HG03039 (cell line): ENCODE measurements around the gene MUC2.

ENCODE experiments used
- ATAC-seq: cut with Tn5 transposase; IDR thresholded peaks from one replicate; pipeline ENCODE4 v1.9.1; 2021; ENCODE audit warnings: mild to moderate bottlenecking, moderate library complexity; ENCODE audit not compliant: unreplicated experiment

Gene MUC2

DNA sequence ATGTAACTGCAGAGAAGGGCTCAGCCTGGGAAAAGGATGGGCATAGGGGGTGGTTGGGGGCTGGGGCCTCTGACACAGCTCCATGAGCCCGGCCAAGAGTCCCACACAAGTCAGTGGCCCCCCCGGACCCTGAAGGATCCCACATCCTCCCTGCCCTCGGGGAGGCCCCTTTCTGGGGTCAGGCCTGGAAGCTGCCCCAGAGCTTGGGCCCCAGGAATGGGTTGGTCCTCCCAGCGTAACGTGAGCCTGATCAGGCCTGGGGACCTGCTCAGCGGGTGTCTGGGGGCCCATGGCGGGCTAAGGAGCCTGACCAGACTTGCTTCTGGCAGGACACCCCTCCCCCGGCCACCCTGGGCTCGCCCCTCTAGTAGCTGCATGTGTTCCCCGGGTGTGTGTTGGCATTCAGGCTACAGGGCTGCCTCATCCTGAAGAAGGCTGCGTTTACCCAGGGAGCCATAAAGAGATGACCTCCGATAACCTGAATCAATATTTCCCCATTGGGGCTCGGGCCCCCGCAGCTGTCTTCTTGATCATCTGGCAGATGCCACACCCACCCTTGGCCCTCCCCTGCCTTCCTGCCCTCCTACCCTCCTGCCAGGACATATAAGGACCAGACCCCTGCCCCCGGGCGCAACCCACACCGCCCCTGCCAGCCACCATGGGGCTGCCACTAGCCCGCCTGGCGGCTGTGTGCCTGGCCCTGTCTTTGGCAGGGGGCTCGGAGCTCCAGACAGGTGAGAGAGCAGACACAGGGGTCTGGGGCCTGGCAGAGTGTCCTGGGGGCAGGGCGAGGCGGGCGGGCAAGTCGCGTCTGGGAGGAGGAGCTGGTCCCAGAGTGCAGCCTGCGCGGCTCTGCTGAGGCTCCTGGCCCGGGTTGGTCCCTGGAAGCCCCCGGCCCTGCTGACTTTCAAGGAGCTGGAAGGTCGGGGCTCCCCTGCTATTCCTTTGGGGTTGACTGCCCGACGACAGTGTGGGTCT is at the start of gene MUC2:
Gene MUC2, plus strand, starts transcription at position 631 of the 978 bp plus-strand sequence.
- ATAC-seq = no peak

DNA sequence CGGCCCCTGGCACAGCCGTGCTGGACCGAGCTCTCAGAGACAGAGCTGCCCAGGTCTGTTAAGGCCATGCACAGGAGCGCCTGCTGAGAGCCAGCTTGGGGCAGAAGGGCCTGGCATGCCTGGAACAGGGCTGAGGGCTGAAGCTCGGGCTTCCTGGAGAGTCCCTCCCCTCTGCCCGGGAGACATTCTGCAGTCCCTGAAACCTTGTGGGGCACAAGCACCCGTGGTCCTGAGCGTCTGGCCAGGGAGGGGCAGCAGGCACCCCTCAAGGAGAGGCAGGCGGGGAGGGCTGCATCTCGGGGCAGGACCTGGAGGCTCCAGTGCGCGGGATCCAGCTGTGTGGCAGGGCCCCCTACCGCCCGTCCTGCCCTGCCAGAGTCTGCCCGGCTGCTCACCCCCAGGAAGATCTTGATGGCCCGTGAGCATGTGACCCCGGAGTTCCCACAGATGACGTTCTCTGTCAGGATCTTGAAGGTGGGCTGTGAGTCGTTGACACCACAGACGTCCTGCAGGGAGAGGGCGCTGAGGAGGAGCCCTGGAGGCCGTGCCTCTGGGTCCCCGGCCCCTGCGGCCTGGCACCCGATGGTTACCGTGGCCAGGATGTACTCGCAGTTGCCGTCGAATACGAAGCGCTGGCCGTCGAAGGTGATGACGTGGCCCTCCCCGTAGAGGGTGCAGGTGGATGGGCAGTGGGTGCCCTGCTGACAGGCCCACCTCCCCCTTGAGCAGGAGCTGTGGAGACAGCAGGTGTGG is 49.1 kb upstream of the MUC2 start:
- no peak for ATAC-seq

DNA sequence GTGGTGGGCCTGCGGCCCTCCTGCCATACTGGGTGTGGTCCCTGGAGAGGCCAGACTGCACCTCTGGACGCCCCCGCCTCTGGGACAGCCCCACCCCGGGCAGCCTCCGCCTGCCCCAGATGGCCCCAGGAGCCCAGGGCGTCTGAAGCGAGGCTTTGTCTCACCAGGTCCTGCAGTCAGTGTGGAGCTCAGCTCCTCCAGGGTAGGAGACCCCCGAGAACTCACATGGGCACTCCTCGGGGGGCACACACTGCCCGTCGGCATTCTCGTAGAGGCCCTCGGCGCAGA is 48.6 kb upstream of the MUC2 start:
- ATAC-seq = no peak

DNA sequence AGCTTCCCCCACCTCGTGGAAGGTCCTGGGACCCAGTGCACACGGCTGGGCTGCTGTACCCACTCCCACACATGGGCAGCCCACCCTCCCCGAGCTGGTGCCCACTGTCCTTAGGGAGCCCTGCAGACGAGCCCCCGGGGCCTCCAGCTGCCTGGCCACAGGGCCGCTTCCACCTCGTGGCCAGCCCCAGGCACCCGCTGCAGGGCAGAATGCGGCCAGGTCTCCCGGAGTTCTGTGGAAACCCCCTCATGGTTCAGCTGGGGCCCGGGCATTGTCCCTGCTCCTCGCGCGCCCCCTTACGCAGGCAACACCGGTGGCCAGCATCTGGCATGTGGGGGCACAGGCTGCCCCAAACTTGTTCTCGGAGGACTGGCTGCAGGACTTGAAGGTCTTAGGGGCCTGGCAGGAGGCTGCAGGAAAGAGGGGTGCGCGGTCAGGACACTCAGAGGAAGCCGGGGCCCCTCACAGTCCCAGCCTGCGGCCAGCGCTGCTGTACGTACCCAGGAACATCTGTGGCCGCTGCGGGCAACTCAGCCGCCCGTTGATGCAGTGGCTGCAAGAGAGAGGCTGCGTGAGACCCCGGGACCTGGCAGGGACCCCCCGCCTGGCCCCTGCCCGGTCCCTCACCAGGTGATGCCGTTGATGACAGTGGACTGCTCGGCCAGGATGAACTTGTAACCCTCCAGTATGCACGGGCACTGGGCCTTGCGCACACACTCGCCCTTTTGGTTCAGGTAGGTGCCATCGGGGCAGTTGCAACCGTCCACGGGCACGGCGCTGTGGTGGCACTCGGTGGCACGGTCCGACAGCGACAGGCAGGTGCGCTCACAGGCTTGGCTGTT is 47.8 kb upstream of the MUC2 start:
- no peak for ATAC-seq

DNA sequence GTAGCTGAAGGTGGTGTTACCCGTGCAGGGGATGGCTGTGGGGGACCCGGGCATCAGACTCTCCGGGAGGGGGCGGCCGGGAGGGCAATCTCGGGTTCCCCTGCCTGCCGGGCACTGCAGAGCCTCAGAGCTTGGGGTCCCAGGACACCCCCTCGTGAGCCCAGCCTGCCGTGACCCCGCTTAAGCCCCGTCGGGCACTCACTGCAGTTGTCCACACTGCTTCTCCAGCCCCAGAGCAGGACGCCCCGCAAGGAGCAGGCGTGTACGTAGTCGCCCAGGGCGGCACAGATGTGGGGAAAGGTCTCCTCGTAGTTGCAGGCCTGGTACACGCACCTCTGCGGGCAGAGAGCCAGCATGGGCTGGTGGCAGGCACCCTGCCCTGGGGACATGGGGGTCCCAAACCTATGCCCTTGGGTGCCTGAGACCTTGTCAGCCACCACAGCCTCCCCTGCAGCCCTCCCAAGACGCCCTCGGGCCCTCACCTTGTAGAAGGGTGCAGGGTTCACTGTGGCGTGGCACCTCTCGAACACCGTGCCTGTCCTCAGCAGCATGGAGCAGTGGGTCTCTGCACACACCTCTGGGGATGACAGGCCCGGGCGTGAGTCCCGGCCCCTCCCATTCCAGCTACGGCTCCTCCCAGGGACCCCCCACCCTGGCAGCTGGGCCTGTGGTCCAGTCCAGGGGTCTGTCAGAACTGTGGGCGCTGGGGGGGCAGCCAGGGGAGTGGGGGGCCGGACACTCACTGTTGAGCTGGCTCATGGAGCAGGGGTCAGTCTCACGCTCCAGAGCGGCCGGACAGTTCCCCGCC is 47.0 kb upstream of the MUC2 start:
- ATAC-seq = no peak

DNA sequence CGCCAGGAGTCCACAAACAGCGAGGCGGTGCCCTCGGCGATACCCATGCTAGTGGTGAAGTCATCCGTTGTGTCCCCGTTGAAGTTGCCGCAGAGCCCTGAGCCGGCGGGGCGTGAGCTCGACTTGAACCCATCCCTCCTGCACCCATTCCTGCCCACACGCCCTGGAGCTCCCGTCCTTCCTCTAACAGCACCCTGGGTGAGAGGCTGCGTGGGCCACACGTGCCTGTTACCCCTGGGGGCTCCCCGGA is 46.5 kb upstream of the MUC2 start:
- ATAC-seq = no peak

DNA sequence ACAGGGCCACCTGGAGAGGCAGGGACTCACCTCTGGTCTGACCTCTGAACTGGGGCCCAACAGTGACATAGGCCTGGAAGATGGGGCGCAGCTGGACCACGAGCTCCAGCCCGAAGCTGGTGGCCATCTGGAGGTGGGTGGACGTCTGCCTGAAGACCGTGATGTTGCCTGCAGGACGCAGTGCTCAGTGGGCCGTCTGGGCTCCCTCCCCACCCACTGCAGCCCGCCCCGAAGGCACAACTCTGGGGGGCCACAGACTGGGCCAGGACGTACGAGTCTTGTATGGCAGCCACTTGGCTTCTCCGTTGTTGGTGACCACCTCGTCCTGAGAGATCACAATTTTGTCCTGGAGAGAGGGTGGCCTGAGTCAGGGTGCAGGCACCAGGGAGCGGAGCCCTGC is 46.1 kb upstream of the MUC2 start:
- no peak for ATAC-seq

DNA sequence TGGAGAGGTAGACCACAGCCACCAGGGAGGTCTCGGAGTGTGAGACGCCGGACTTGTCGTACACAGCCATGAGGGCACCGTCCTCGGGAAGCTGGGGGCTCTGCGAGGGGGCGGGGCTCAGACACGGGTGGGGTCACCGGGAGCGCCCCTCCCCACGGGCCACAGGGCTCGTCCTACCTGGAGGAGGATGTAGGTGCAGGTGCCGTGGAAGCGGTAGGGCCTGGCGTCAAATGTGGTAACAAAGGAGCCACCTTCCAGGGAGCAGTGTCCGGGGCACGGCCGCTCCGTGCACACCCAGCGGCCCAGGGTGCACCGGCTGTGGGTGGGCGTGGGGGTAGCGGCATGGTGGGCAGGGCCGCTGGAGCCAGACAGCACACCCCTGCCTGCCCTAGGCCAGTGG is 45.6 kb upstream of the MUC2 start:
- no peak for ATAC-seq

DNA sequence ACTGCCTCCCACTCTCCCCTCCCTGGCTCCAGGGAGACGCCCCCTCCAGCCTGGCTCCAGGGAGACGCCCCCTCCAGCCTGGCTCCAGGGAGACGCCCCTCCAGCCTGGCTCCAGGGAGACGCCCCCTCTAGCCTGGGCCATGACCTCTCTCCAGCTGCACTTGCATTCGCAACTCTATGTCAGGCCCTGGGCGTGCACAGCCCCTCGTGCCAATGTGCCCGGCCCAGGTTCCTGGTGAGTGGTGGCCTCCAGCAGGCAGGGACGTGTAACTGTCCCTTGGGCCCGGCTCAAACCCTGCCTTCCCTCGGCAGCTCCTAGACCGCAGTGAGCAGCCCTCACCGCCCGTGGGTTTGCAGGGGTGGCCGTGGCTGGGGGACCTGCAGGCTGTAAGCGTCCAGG is 45.0 kb upstream of the MUC2 start:
- ATAC-seq = no peak

DNA sequence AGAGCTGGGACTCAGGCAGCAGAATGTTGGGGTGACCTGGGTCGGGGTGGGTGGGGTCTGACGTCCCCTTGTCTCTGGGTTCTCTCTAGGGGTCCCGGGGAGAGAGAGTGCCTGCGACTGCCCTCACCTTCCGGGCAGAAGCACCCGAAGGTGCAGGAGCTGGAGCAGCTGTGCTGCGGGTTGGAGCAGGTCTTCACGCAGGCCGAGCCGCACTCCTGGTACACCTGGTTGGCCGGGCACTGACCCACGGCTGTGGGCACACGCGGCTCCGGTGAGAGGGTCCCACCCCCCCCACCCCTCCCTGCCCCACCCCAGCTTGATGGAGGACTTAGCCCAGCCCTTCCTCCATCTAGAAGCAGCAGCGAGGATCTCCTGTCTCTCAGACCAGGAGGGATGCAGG is 44.6 kb upstream of the MUC2 start:
- no peak for ATAC-seq

DNA sequence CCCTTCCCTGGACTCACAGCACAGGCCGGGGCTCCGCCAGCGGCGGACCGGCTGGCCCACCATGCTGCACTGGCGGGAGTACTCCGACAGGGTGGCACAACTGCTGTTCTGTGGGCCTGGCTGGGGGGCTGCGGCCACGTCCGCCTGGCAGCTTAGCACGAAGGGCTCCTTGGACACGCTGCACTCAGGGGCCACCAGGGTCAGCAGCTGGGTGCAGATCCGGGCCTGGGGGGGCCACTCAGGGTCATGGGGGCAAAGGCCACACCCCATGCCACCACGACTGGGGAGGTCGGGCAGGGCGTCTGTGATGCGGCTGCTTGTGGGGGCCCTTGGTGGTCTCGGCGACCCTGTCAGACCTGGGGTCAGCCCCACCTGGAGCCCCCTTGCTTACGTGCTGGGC is 44.1 kb upstream of the MUC2 start:
- no peak for ATAC-seq

DNA sequence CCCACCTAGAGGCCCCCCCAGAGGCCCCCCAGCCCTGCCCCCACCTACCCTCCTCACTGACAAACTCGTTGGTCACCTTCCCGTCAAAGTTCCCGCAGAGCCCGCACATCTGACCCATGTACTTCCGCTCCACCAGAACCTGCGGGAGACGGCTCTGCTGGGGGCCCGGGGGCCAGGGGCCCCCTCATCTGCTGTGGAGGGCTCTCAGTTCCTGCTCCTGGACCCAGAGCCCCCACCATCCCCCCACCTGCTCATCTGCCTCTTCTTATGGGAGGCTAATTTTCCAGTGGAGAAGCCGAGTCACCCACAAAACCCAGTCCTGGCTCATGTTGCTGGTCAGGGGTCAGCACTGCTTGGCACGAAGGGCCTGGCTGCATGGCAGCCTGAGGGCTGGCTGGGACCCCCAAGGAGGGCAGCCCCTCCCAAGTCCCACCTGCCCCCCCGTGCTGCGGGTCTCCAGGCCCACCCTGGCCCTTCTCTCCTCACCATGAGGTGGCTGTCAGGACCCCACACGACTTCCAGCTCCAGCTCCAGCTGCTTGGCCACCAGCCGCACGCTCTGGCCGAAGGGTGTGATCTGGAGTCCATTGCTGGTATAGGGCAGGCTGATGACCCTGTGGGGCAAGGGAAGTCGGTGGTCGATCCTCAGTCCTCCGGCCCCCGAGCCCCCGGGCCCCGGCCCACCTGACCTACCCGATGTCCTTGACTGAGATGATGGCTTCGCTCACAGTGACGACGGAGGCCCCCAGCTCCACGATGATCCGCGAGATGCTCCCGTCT is 43.4 kb upstream of the MUC2 start:
- no peak for ATAC-seq

DNA sequence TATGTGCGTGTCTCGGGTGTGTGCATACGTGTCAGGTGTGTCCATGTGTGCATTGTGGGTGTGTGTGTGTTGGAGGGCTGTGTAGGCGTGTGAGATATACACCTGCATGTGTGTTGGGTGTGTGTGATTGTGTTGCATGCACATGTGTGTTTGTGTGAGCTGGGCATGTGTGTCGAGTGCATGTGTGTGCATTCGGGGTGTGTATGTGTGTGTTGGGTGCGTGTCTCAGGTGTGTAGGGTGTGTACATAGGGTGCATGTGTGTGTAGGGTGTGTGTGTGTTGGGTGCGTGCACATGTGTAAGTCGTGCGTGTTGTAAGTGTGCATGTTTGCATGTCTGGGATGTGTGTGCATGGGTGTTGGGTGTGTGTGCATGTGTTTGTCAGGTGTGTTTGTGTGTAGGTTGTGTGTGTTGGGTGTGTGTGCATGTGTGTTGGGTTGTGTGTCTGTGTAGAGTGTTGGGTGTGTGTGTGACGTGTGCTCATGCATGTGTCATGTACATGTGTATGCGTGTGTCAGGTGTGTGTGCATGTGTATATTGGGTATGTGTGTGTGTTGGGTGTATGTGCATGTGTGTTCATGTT is 42.3 kb upstream of the MUC2 start:
- no peak for ATAC-seq

DNA sequence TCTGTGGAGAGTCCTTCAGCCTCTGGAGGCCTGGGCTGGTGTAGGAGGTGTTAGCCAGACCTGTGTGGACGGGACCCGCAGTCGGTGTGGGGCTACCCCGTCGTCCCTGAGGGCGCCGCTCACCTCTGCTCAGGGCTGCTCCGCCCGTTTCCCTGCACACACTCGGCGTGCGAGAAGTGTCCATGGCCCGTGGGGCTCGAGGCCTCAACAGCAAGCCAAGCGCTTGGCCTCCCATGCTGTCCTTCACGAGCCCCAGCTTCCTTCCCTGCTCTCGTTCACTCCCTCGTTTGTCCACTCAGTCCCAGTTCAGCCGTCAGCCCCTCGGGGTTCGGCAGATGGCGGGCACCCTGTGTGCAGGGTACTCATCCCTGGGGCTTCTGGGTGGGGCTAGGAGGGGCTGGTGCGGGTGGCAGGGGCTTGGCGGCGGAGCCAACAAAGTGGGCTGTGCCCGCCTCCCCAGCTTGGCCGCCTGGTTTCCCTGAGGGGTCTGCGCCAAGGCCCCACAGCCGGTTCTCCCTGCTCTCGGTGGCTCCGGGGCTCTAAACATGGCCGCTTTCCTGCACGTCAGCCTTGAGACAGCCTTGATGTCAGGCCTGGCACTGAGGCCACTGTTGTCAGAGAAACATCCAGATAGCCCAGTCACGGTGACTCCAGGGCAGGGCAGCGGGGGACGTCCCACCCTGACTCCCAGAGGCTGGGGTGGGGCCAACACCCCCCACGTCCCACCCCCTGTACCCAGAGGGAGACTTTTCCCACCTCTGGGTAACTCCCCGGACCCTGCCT is 41.5 kb upstream of the MUC2 start:
- ATAC-seq = no peak

DNA sequence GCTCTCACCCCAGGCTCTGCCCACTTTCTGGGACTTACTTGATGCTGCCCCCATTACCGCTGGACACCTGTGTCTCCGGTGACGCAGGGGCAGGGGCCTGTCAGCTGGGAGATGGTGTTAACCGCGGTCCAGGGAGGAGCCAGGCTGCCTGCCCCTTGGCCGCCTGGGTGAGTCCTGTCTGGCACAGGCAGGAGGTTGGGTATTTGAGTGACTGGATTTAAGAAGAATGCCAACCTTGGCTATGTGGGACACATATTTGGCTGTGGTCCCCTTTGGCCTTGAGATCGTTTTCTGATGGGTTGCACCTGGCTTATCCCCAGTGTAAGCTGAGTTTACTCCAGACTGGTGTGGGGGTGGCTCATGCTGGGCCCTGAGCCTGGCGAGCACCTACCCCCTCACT is 40.7 kb upstream of the MUC2 start:
- ATAC-seq = no peak

DNA sequence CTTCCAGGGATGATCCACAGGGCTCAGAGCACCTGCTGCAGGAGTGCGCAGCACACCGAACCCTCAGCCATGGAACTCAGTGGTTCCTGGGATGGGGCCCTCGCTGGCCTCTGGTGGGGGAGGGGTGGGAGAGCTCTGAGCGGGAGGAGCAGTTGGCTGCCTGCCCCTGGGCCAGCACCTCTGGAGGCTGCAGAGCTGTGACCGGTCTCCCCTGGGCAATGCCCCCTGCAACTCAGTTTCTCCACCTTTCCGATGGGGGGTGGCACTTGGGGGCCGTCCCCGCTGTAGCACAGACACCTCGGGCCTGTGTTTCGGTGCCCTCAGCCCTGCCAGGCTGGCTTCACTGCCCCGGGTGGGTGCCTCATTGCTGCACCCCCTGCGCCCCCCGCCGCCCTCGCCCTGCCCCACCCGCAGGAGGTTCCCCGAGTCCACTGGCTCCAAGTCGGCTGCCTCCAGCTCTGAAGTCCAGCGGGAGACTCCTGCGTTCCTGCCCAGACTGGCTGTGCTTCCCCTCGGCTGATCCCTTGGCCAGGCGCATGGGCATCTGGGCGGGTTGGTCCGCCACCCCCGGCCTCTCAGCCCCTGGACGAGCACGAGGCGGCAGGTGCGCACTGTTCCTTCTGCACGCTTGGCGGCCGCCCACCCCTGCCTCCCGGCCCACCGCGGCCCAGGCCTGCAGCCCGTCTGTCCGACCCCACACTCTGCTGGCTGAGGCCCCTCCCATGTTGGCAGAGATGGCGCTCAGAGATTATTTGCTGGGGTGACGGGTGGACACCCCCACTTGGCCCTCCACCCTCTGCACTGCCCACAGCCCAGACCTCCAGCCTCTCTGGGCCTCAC is 40.0 kb upstream of the MUC2 start:
- no peak for ATAC-seq

DNA sequence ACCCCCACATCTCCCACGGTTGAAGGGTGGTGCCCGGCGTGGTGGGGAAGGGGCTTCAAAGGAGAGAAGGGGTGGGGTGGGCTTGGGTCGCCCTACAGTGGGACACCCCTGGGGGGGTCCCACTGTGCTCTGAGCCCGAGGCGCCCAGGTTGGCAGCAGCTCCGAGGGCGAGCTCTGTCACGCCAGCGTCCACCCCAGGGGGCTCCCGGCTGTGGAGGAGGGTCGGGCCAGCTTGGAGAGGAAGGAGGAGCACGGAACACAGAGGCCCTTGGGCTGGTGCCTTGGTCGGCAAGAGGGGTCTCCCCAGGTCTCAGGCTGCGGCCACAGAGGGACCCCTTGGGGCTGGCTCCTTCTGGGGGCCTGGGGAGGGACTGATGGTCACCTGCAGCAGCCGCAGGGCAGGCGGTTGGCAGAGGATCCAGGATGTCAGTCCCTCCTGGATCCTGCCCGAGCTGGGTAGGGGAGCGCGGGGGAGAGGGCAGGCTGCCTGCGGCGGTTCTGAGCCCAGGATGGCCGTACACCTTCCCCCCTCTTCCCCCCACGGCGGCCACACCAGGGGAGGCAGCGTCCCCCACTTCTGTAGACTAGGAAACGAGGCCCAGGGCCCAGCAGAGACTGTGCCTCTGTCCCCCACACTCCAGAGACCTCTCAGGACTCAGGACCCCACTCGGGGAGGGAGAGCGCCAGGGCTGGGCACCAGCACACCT is 38.9 kb upstream of the MUC2 start:
- no peak for ATAC-seq
